ENCODE measurements around the gene AKT1.

- TF ChIP-seq POLR2A (IDR thresholded peaks at IDR 0.05; ENCODE audit: low read depth, low read length) (no peak), RFX5 (IDR thresholded peaks at IDR 0.05; ENCODE audit: low read depth, low read length) (no peak), MXI1 (IDR thresholded peaks at IDR 0.05; ENCODE audit: borderline replicate concordance, low read depth, low read length) (no peak), MAZ (IDR thresholded peaks at IDR 0.05; ENCODE audit: borderline replicate concordance, low read depth, low read length) (no peak), MAFK (IDR thresholded peaks at IDR 0.05; ENCODE audit: low read depth, low read length) (no peak), CEBPB (IDR thresholded peaks at IDR 0.05; ENCODE audit: low read depth, low read length) (no peak), RAD21 (IDR thresholded peaks at IDR 0.05; ENCODE audit: low read length) (no peak), ELK1 (IDR thresholded peaks at IDR 0.05; ENCODE audit: borderline replicate concordance, low read depth, low read length) (no peak), SMC3 (IDR thresholded peaks at IDR 0.05; ENCODE audit: low read depth, low read length) (no peak), FOS (IDR thresholded peaks at IDR 0.05; ENCODE audit: low read depth, low read length) (no peak)
- TF ChIP-seq, protein P1, sequence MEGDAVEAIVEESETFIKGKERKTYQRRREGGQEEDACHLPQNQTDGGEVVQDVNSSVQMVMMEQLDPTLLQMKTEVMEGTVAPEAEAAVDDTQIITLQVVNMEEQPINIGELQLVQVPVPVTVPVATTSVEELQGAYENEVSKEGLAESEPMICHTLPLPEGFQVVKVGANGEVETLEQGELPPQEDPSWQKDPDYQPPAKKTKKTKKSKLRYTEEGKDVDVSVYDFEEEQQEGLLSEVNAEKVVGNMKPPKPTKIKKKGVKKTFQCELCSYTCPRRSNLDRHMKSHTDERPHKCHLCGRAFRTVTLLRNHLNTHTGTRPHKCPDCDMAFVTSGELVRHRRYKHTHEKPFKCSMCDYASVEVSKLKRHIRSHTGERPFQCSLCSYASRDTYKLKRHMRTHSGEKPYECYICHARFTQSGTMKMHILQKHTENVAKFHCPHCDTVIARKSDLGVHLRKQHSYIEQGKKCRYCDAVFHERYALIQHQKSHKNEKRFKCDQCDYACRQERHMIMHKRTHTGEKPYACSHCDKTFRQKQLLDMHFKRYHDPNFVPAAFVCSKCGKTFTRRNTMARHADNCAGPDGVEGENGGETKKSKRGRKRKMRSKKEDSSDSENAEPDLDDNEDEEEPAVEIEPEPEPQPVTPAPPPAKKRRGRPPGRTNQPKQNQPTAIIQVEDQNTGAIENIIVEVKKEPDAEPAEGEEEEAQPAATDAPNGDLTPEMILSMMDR (conservative IDR thresholded peaks at IDR 0.05; ENCODE audit: low read depth, low read length) = no peak
These were observed 20.5 kb downstream of the AKT1 start for GRCh38 chr14:104775073-104775489.
